Body of pancreas (tissue), 4 donors: ENCODE results near the gene REXO1. TPM values are rescaled to one million over a fixed set of nuclear protein-coding genes. Genes with fewer than 3 reads are reported as not detected.

Experiments used
- ATAC-seq: fragments of 150-250 bp; one replicate; pipeline ENCODE4 v1.9.1; 2016
- DNase-seq, 4 donors: peaks; one replicate each; pipeline ENCODE4 v3.0.0-alpha.2; 2019
- H3K27ac ChIP-seq, 4 donors: fragments of 200-600 bp; sonication (generic); 1 replicate in 3 of 4; 2 replicates in 1 of 4; pipeline versions ENCODE4 v1.5.1 to v1.6.1; 2016 to 2019; ENCODE audit warnings: mild to moderate bottlenecking in 1 of 4, mixed read lengths in 1 of 4, moderate library complexity in 1 of 4
- H3K27me3 ChIP-seq, 2 donors: fragments of 200-600 bp; sonication (generic); one replicate each; pipeline ENCODE4 v1.6.0; 2016; ENCODE audit warnings: mild to moderate bottlenecking in 1 of 2
- H3K36me3 ChIP-seq, 2 donors: fragments of 200-600 bp; sonication (generic); replicated peaks in 1 of 2; 2 replicates each; pipeline ENCODE4 v1.5.1; 2016; ENCODE audit warnings: low read depth in 2 of 2; ENCODE audit not compliant: insufficient read depth in 1 of 2
- H3K4me1 ChIP-seq: fragments of 200-600 bp; sonication (generic); one replicate; pipeline ENCODE4 v1.6.0; 2016
- H3K4me3 ChIP-seq, 2 donors: fragments of 200-600 bp; sonication (generic); 1 replicate in 1 of 2; 2 replicates in 1 of 2; pipeline ENCODE4 v1.5.1; 2016 to 2019
- H3K9me3 ChIP-seq, 3 donors: fragments of 200-600 bp; sonication (generic); 1 replicate in 2 of 3; 2 replicates in 1 of 3; pipeline ENCODE4 v1.5.1; 2016
- CTCF ChIP-seq, 7 experiments: fragments of 450-650 bp in 4 of 7; fragments of 200-600 bp in 3 of 7; sonication (generic) in 3 of 7; IDR thresholded peaks; one replicate each; pipeline ENCODE4 v1.5.1; 2016 to 2019; ENCODE audit warnings: antibody characterized with exemption in 7 of 7
- POLR2A ChIP-seq, 3 donors: fragments of 450-650 bp; IDR thresholded peaks; one replicate each; pipeline ENCODE4 v1.6.1; 2016; ENCODE audit warnings: antibody characterized with exemption in 3 of 3, mild to moderate bottlenecking in 2 of 3
- WGBS, 2 donors: methylation state at CpG; one replicate each; pipeline ENCODE4 v1.1.5; 2017; 5-methylcytosine and 5-hydroxymethylcytosine counted together
- intact Hi-C: fragments of 100-400 bp; cut with DNase I; formaldehyde crosslinking; loops from one replicate; pipeline ENCODE4 v1.15.1; 2023
- total RNA-seq, 2 donors: library from RNA; depleted of rRNA; stranded (reverse); fragments of >200 nt; gene quantifications; one replicate each; pipeline ENCODE4 v1.1.0, GENCODE V29; 2016

The REXO1 gene
- total RNA-seq, 2 donors from 2014 or later = 16.6 to 19.8 TPM

- Histone ChIP-seq H3K36me3 (no peaks in the 10 kb centered on the region), H3K4me1 (peaks cover 73% of the 10 kb centered on the region), H3K4me3 (no peak overlapping the region), H3K27ac (no peak overlapping the region), H3K9me3 (no peaks in the 10 kb centered on the region), H3K27me3 (no peaks in the 10 kb centered on the region)
- no peak for DNase-seq
- TF ChIP-seq POLR2A (IDR thresholded peaks at IDR 0.05) = no peak
- no peak for TF ChIP-seq CTCF (IDR thresholded peaks at IDR 0.05)
- no peak for ATAC-seq
- intact Hi-C loops = no loop called here
- 87% methylated on average over 16 of the region's 22 CpGs; no CpG with 5 or more reads in 1 of the 2 donors for WGBS, 2 donors
Observed at GRCh38 chr19:1843116-1843515, 5.2 kb downstream of the REXO1 start.

GRCh38 chr19:1841209-1841924 lies 6.9 kb downstream of the REXO1 start:
- intact Hi-C loops = no loop called here
- Histone ChIP-seq H3K9me3 (no peaks in the 10 kb centered on the region), H3K27me3 (no peaks in the 10 kb centered on the region), H3K4me1 (peaks cover 71% of the 10 kb centered on the region), H3K27ac (peak overlapping the region in 1 of 4 donors; percentile 19), H3K4me3 (no peak overlapping the region), H3K36me3 (no peaks in the 10 kb centered on the region)
- 81 to 82% methylated on average over 23 to 32 of the region's 35 CpGs for WGBS, 2 donors
- DNase-seq = no peak
- ATAC-seq = no peak
- TF ChIP-seq POLR2A (IDR thresholded peaks at IDR 0.05) = no peak

- Histone ChIP-seq H3K36me3 (no peaks in the 10 kb centered on the region), H3K9me3 (no peaks in the 10 kb centered on the region), H3K27me3 (no peaks in the 10 kb centered on the region), H3K27ac (peak overlapping the region in 1 of 4 donors; percentile 19), H3K4me1 (peaks cover 64% of the 10 kb centered on the region), H3K4me3 (no peak overlapping the region)
- 83 to 94% methylated on average over 10 to 22 of the region's 22 CpGs for WGBS, 2 donors
- no peak for ATAC-seq
- no peak for DNase-seq
- TF ChIP-seq POLR2A (IDR thresholded peaks at IDR 0.05) = no peak
- TF ChIP-seq CTCF (IDR thresholded peaks at IDR 0.05) = no peak
- intact Hi-C loops = no loop called here
Observed at GRCh38 chr19:1840541-1841115, 7.7 kb downstream of the REXO1 start.

GRCh38 chr19:1839658-1840540 lies 8.4 kb downstream of the REXO1 start:
- no peaks in the 10 kb centered on the region for H3K9me3 ChIP-seq
- DNase-seq (no peak), ATAC-seq (no peak)
- 77 to 87% methylated on average over 15 to 25 of the region's 25 CpGs for WGBS, 2 donors
- H3K27ac ChIP-seq = no peak overlapping the region
- intact Hi-C loops = no loop called here
- H3K36me3 ChIP-seq = no peaks in the 10 kb centered on the region
- no peaks in the 10 kb centered on the region for H3K27me3 ChIP-seq
- no peak for TF ChIP-seq CTCF (IDR thresholded peaks at IDR 0.05)
- no peak for TF ChIP-seq POLR2A (IDR thresholded peaks at IDR 0.05)
- H3K4me1 ChIP-seq = peaks cover 58% of the 10 kb centered on the region
- H3K4me3 ChIP-seq = no peak overlapping the region

GRCh38 chr19:1837625-1838105 lies 10.6 kb downstream of the REXO1 start:
- TF ChIP-seq CTCF (IDR thresholded peaks at IDR 0.05) (peak; percentile 53 to 82 (median 74)), POLR2A (IDR thresholded peaks at IDR 0.05) (no peak)
- Histone ChIP-seq H3K4me1 (peaks cover 55% of the 10 kb centered on the region), H3K27ac (no peak overlapping the region), H3K4me3 (no peak overlapping the region), H3K9me3 (no peaks in the 10 kb centered on the region), H3K36me3 (no peaks in the 10 kb centered on the region), H3K27me3 (no peaks in the 10 kb centered on the region)
- ATAC-seq (peak; percentile 31), DNase-seq (peak in 2 of 4 donors; percentile 46 to 48)
- WGBS, 2 donors = 25 to 39% methylated on average over 14 to 23 of the region's 23 CpGs
- intact Hi-C loops = no loop called here
